Limb (tissue), 2 donors: ENCODE results near the gene C10orf95.

Experiments
- DNase-seq, 2 donors: peaks; one replicate each; pipeline ENCODE4 v3.0.0-alpha.2; 2016; ENCODE audit errors: extremely low spot score in 2 of 2

Gene C10orf95

DNA sequence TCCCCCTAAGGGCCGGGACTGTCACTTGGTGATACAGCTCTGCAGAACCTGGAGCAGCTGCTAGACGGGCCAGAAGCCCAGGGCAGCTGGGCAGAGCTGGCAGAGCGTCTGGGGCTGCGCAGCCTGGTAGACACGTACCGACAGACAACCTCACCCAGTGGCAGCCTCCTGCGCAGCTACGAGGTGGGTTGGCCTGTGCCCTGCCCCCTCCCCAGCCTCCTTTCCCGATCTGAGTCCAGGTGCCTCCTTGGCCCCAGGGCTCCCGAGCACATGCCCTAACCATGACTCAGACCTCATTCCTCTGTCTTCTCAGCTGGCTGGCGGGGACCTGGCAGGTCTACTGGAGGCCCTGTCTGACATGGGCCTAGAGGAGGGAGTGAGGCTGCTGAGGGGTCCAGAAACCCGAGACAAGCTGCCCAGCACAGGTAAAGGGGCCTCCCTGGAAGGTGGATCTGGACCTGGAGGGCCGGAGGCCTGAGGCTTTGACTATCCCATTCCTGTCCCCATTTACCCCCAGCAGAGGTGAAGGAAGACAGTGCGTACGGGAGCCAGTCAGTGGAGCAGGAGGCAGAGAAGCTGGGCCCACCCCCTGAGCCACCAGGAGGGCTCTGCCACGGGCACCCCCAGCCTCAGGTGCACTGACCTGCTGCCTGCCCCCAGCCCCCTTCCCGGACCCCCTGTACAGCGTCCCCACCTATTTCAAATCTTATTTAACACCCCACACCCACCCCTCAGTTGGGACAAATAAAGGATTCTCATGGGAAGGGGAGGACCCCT, 49.4 kb downstream of the C10orf95 start:
- peak in 1 of 2 donors; percentile 33 for DNase-seq

DNA sequence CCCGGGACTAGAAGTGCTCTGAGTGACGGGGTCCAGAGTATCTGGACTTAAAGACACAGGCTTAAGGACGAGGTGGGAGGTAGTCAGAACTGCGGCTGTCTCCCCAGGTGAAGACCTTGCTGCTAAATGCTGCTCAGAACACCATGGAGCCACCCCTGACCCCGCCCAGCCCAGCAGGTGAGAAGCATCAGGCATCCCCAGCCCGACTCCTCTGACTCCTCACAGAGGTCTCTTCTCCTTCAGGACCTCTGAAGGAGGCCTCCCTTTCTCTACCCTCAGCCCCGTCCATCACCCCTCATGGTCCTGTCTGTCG, 50.0 kb downstream of the C10orf95 start:
- no peak for DNase-seq

DNA sequence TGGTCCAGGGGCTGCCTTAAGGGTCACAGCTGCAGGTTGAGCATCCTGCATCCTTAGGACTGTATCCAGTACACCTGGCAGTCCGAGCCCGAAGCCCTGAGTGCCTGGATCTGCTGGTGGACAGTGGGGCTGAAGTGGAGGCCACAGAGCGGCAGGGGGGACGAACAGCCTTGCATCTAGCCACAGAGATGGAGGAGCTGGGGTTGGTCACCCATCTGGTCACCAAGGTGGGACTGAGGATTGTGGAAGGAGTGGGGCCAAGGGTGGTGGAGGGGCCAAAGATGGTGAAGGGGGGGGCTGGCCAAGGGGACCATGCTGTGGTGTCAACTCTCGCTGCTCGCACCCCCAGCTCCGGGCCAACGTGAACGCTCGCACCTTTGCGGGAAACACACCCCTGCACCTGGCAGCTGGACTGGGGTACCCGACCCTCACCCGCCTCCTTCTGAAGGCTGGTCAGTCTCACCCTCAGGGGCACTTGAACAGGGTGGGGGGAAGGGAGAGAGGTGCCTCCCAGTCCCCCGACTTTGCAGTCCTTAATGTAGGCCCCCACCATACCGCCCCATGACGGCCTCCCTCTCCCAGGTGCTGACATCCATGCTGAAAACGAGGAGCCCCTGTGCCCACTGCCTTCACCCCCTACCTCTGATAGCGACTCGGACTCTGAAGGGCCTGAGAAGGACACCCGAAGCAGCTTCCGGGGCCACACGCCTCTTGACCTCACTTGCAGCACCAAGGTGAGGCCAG, 50.6 kb downstream of the C10orf95 start:
- no peak for DNase-seq

DNA sequence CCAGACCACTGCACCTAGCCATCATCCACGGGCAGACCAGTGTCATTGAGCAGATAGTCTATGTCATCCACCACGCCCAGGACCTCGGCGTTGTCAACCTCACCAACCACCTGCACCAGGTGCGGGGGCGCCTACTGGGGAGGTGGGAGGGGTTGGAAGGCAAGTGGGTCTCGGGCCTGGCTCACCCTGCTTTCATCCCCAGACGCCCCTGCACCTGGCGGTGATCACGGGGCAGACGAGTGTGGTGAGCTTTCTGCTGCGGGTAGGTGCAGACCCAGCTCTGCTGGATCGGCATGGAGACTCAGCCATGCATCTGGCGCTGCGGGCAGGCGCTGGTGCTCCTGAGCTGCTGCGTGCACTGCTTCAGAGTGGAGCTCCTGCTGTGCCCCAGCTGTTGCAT, 51.3 kb downstream of the C10orf95 start:
- no peak for DNase-seq
